Occipital lobe (tissue), 2 donors: ENCODE data around the gene TRIM2. TPM values are rescaled to one million over a fixed set of nuclear protein-coding genes. Genes with fewer than 3 reads are reported as not detected.
A peak's percentile ranks its signal among the peaks of the same experiment; 100 is the strongest.

Experiments used
- DNase-seq: peaks from one replicate; lab custom pipeline; 2025; lab: John Stamatoyannopoulos, UW
- total RNA-seq: library from RNA; depleted of rRNA; stranded (reverse); fragments of >200 nt; gene quantifications from one replicate; pipeline ENCODE4 v1.2.3, GENCODE V29; 2014

TRIM2 gene
- total RNA-seq, 1 donor from 2014 or later: 990 TPM

DNA sequence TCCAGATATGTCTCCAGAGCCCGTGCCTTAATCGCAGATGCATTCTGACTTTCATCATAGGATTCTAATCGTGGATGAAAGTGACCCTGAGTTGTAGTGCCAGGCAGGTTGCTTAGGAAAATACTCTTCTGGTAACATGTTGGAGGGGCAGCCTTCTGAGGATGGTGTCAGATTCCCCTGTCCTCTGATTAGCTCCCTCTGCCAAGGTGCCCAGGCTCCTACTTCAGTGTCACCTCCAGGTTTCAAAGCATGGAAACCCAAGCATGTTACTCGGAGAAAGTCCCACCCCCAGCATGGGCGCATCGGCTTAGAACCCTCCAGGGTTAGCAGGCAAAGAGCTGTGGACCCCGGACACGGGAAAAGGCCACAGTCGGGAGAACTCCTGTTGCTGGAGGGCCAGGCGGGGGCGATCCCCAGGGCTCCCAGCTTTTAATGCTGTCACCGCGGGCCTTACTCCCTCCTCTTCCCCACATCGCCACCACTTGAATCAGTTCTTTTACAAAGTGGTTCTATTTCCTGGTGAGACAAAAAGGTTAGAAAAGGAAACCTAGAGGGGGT, 44.5 kb downstream of the TRIM2 start:
- no peak for DNase-seq

DNA sequence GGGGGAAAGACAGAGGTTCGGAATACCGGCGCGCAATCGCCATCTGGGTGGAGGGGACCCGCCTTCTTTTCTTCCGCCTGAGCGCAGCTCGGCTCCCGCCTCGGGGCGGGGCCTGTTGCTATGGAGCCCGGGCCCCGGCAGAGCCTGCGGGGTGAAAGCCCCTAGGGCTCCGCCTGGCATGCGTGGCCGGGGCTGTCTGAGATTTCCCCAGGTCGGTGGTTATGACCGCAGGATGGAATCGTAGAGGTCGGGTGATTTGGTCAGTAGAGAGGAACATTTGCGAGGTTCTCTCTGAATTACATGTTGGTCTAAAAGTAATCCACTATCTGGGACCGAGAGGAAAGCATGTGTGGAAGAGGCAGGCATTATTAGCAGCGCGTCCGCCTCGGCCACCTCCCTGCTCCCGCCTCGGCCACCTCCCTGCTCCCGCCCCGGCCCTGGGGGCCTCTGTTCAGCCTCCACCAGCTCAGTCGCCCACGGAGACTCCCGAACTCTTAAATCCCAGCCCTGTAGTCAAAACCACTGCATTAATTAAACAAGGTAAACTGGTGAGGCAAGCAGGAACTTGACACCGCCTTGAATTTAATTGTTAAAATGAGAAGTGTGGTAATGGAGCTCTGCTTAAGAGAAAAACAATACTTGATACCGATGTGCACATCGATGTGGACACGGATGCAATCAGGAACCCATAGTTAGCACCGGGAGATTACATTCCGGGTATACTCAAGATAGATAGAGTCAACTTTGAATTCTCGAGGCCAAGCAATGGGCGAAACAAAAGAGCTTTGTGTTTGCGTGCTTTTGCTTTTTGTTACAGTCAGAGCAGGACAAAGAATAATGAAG, 45.2 kb downstream of the TRIM2 start:
- DNase-seq: peak; percentile 50

DNA sequence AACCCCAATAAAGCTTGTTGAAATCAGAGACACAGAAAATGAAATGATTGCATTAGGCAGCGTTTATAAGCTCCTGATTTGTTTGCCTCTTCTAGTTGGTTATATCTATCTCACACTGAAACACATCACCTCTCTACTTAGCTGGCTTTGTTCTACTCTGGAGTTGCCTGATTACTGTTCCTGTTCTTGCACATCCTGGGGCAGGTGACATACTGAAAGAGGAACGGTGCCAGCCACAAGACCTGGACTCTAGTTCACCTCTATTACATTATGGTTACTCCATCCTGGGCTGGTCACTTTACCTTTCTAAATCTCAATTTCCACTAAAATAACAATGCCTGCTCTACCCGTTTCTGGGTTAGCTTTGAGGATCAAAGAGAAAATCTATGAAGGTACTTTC, 47.9 kb downstream of the TRIM2 start:
- DNase-seq: no peak

DNA sequence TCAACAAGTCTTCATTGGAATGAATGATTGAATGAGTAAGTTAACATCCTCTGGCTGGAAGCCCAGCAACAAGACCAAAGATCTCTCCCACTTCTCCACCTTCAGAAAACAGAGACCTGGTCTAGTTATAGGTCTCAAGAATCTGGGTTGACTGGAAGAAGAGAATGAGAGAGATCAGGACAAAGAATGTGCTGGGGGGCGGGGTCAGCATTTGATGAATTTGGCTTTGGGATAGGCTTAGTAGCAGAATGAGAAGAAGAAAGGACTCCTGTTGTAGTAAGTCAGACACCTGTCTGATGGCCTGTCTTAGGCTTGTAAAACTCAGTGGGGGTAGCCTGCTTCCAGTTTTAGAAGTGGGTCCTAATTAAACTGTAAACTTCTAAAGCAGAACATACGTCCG, 51.0 kb downstream of the TRIM2 start:
- DNase-seq: no peak

DNA sequence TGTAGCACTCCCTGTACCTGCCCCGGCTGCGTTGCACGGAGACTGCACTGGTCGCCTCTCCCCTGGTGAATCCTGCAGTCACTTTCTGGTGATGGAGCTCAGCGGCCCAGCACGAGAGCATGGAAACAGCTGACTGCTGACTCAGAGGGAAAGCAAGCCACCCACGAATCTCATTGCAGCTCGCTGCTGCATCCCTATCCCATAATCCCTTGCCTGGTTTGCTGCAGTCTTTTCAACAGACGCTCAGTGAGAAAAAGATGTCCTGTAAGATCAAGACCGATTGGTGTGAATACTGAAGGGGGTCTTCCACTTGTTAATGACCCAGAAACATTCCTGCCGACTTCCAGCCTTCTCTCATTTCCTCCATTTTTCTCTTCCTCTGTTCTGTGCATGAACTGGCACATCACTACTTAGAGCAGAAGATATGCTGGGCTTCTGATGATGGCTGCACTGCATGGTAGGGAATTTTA, 52.9 kb downstream of the TRIM2 start:
- peak; percentile 83 for DNase-seq

DNA sequence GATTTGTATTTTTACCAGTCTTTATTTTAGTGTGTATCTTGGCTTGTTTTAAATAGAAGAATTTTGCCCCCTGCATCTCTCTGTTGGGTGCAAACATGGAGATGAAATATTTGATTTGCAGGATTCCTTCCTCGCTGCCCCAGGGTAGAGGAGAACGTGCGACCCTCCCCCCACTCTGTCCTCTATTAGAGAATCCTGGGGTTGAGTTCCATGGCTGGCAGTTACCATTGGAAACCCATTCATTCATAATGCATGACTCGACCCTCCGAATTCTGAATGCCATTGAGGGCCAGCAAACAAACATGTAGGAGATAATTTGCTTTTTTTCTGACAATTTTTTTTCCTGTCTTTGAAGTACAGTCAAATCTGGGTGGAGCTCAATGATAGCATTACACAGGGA, 53.7 kb downstream of the TRIM2 start:
- DNase-seq: no peak

DNA sequence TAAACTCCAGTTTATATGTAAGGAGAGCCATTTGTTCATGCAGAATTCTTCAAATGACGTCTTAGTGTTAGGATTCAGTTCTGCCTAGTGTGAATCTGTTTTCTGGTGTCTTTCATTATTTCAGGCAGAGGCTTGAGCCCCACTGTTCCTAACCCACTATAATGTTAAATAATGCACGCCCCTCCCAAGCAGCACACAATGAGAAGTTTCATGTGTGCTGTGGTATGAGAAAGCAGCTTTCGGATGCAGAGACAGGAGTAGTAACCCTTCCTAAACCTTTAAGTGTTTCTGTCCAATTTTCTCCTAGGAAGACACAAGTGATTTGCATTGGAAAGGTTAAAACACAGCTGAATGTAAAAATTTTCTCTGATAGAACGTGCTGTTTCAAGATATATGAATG, 54.5 kb downstream of the TRIM2 start:
- DNase-seq: no peak

DNA sequence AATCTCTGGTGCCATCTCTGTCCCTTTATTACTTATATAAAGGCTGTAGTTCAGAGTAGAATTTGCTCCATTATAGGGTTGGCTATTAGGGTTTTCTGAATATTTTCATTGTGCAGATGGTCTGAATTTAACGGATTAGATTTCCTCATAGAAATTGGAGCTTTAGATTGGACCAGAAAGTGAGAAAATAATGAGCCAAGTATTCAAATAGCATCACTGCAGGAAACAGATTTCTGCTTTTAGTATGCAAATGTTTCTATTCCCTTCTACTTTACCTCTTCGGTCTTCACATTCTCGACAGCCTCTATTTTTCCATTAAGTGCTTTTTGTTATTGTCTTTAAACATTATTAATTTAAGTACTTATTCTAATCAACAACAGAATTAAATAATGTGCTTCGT, 55.4 kb downstream of the TRIM2 start:
- DNase-seq: no peak

DNA sequence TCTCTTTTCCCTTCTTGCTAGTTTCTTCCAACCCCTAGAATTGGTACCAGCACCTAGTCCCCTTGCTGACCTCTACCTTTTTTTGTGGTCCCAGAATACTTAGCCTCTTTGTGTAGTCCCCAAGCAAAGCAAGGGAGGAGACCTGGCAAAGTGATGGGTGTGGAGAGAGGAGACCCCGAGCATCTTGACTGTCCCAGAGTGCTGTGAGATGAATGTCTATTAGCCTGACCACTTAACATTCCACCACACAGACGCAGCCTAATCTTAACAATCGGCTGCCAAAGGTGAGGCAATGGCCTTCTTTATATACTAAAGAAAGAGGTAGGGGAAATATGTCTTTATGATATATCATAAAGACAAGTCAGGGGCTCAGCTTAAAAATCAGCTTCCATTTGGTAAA, 55.9 kb downstream of the TRIM2 start:
- no peak for DNase-seq

DNA sequence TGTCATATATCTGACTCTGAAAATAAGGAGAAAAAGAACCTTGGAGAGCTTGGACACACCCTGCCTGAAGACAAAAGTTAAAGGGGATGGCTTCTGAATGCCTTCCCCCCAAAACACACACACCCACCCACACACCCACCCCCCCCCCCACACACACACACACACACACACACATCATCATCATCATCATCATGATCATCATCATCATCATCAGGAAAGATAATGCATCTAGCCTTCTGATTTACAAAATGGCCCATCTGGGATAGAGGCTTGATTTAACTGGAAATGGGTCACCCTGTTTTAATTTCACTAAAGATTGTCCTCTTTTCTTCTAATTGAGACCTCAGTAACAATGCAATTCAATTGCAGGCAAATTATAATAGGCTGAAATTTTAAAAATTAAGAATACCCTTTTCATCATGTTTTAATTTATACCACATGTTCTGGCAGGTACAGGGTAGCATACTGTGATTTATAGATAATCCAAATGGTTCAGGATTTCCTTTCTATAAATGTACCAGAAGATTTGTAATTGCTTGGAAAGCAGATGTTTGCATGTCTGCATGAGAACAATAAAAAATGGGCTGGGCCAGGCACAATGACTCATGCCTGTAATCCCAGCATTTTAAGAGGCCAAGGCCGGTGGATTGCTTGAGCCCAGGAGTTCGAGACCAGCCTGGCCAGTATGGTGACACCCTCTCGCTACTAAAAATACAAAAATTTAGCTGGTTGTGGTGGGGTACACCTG, 56.5 kb downstream of the TRIM2 start:
- no peak for DNase-seq

DNA sequence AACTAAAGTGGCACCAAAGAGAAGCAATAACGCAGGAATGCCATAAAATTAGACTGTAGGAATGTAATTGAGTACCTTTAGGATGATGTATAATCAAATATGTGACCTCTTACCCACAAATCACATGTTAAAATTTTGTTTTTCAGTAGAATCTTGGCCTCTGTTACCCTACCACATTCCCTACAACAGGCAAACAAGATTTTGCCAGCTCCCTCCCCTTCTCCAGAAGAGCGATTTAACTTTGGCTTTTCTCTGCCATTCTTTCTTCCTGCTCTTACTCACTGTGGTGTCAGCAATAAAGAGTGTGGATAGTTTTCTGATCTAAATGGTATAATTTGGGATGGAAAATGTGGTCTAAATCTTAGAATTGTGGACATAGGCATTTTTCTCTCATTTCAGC, 57.2 kb downstream of the TRIM2 start:
- DNase-seq: no peak

DNA sequence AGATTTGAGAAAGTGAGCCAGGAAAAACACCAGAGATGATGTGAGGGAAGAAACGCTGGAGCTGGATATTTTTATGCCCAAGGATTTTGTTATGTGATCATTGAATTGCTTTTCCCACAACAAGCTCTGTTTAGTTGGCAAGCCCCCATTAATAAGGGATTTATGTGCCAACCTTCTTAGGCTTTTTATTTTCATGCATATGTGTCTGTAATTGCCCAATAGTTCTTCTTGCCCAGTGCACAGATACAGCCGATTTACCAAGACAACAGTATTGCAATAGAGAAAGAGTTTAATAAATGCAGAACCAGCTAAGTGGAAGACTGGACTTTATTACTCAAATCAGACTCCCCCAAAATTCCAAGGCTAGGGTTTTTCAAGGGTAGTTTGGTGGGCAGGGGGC, 57.7 kb downstream of the TRIM2 start:
- no peak for DNase-seq

DNA sequence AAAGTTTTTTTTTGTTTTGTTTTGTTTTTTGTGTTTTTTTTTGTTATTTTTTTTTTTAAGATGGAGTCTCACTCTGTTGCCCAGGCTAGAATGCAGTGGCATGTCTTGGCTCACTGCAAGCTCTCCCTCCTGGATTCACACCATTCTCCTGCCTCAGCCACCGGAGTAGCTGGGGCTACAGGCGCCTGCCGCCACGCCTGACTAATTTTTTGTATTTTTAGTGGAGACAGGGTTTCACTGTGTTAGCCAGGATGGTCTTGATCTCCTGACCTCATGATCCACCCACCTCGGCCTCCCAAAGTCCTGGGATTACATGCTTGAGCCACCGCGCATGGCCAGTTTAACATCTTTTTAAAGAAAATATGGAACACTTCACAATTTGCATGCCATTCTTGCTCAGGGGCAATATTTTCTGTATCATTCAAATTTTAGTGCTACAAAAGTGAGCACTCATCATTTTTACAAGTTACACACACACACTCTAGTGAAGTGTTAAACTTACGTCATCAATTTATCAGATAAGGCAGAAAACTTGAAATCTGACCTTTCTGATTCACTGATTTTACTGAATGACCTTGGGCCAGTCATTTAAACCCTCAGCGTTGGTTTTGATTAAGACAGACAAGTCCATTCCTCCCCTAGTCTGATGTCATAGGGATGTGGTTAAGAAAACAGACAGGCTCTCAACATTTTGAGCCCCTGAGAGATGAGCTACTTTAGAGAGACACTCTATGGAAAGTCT, 61.2 kb downstream of the TRIM2 start:
- no peak for DNase-seq

DNA sequence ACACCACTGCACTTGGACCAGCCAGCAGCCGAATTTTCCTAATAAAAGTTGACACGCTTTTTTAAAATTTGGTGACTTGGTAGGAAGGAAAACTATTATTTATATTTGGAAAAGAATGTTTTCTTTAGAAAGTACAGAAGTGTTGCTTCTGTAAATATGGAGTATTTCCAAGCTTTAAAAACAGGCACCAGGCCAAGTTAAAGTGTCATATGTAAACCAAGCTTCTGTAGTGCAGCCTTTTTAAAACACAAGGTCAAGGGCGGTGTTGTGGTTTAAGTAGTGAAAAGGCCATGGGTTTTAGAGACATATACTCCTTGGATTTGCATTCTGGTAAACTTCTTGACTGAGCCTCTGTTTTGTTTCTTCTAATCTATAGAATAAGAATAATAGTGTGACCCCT, 62.7 kb downstream of the TRIM2 start:
- DNase-seq: no peak

DNA sequence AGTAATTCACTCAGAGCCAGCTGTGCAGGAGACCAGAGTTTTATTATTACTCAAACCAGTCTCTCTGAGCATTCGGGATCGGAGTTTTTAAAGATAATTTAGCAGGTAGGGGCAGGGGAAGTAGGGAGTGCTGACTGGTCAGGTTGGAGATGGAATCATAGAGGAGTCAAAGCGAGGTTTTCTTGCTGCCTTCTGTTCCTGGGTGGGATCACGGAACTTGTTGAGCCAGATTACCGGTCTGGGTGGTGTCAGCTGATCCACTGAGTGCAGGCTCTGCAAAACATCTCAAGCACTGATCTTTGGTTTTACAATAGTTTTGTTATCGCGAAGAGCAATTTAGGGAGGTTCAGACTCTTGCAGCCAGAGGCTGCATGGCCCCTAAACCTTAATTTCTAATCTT, 63.6 kb downstream of the TRIM2 start:
- no peak for DNase-seq

DNA sequence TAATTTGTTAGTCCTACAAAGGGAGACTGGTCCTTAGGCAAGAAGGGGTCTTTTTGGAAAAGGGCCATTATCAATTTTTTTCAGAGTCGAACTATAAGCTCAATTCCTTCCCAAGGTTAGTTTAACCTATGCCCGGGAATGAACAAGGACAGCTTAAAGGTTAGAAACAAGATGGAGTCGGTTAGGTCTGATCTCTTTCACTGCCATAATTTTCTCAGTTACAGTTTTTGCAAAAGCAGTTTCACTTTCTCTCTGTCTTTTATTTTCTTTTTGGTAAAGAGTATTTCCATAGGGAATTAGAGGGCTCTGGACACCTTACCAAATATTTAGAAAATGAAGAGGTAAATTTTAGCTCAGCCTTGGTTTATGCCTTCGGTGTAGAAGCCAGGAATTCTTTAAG, 64.1 kb downstream of the TRIM2 start:
- no peak for DNase-seq

DNA sequence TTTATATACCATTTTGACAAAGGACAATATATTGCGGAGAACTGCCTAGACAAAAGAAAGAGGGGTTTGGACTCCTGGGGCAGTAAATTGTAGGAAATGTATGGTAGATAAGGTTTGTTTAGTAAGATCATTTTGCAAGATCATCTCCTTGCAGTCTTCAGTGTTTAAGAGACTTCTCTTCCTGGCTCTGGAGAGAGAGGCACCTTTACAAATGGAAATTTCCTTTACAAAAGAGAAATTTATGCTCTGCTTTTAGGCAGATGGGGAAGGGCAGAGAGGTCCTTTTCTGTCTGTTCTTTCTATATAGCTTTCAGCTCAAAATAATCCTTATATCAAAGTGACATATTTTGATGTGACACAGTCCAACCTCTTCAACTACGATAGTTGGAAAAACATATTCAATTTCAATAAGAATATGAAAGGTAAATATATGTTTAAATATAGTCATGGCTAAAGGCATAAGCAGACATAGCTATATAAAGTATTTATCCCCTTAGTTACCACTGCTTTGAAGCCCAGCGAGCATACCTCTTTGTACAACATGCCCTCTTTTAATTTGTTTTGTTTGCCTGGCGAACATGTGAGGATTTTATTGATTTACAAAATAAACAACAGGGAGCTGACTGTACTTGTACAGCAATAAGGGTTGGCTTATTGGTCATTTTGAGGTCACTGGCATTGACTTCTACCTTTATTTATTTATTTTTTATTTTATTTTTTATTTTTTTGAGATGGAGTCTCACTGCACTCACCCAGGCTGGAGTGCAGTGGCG, 65.2 kb downstream of the TRIM2 start:
- DNase-seq: no peak

DNA sequence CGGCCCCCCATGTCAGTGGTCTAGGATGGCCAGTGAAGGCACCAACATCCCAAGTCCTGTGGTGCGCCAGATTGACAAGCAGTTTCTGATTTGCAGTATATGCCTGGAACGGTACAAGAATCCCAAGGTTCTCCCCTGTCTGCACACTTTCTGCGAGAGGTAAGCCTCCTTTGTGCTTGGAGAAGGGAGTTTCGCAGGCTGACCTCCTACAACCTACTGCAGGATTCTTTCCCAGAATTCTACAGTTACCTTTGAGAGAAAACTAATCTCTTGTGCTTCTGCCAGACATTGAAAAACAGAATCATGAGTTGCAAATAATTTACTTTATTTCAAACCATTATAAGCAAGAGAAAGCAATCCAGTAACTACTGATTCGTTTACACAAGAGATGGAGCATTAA, 66.1 kb downstream of the TRIM2 start:
- no peak for DNase-seq

DNA sequence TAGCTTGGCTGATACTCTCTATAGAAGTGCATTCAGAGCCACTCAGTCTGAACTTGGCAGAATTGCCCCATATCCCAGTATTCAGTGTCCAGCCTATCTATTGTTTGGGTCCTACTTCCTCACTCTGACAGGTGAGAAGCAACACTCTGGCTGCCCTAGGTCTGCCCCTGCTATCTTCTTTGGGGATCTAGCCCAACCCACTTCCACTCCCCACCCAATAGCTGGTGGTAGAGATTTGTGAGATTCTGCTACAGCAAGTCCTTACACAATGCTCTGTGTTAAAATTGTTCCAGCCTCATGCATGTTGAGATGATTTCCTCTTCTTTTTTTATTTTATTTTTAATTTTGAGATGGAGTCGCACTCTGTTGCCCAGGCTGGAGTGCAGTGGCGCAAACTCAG, 67.6 kb downstream of the TRIM2 start:
- no peak for DNase-seq

DNA sequence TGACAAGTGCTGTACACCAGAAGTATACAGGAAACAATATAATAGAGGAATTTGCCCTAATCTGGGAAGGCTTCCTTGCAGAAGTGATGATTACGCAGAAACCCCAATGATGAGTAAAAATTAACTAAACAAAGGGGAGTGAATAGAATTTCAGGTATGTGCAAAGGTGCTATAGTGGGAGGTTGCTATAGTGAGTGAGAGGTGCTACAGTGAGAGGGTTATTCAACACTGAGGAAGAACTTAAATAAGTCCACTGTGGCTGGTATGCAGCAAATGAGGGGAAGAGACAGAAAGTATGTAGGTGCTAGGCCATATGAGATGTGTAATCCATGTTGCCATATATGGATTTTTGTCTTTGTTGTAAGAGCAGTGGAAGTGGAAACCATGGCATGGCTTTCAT, 69.5 kb downstream of the TRIM2 start:
- no peak for DNase-seq

DNA sequence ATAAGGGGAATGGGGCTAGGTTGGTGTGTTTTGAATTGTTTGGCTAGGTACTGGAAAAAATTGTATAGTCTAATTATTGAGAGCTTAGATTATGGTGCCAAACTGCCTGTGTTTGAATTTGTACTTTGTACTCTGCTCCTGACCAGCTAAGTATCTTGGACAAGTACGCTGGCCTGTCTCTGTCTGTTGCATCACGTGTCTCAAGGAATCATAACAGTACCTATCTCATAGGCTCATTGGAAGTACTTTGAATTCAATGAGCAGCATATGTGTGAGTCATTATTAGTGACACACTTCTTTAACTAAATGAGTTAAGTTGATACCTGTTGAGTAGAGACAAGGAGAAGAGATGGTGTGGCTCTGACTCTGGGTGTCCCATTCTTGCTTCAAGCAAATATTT, 70.7 kb downstream of the TRIM2 start:
- no peak for DNase-seq
